NCI-H146 treated with DMSO at 0.1 percent for 48 hours (cell line): ENCODE data around the gene FILIP1.

Source experiments
- DNase-seq: peaks from one replicate; lab custom pipeline; 2025; ENCODE audit not compliant: unreplicated experiment; lab: John Stamatoyannopoulos, UW

The FILIP1 gene

GRCh38 chr6:75493400-75494064 is at the start of gene FILIP1:
TSS of gene FILIP1 (minus strand) at chr6:75493800. CDS start at chr6:75414972, 78,828 bp downstream.
- DNase-seq: no peak

GRCh38 chr6:75543311-75543710 is 49.7 kb upstream of the FILIP1 start:
- no peak for DNase-seq

DNA sequence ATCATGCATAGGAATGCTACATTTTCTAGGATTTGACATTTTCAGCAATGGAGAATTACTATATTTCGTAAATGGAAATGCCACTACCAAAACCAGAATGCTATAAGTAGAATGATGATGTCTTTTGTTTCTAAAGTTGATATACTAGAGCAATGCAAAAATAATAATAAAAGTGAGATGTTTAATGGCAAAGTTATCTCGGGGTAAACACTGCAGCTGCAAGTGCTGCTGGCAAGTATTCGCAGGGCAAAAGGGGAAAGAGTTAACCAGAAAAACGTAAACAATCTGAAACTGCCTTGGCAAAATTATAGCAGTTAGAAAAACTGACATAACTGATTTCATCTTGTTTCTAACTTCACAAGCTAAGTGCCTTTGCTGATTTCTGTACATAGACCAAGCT is 45.5 kb upstream of the FILIP1 start:
- no peak for DNase-seq

GRCh38 chr6:75532521-75532920 is 38.9 kb upstream of the FILIP1 start:
- no peak for DNase-seq

- DNase-seq: no peak
Observed at GRCh38 chr6:75531174-75531573, 37.6 kb upstream of the FILIP1 start.

DNA sequence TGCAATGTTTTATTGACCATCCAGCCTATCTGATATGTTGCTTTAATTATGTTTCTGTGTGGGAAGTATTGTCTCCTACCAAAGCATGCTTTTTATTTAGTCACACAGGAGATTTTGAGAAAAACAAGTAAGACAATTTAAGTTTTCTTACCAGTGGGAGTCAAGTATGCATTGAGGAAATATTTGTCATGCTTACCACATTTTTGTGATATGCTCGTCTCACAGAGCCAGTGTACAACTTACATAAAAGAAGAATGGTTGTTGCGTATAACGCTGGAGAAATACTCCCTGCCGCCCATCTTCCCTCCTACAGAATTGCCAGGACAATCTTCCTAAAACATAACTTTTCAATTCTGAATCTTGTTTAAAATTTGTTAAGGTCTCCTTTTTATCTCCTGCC is 37.1 kb upstream of the FILIP1 start:
- no peak for DNase-seq

GRCh38 chr6:75528423-75528822 is 34.8 kb upstream of the FILIP1 start:
- no peak for DNase-seq

DNA sequence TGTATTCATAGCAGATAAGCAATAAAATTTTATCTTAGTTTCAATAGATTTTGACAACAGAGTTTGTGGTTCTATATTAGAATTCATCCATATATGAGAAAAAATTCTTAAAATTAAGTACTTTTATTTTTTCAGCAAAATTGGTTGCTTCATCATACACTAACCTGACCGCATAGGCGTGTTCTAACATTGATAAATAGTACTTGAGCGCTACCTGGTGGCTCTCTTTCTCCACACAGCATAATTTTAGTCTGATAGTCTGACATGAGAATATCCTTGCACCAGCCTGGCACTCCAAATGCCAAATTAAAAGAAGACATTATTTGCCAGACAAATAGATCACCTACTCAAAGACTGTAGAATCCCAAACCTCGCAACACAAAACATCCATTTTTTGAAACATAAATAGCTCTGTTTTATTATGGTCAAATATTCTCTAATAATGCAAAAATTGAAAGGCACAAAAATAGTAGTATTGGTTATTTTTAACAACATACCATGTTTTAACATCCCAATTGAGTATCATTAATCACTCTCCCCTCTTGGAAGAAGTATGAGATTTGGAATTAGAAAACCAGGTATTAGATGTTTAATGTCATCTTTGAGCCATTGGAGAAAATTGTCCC is 33.0 kb upstream of the FILIP1 start:
- DNase-seq: peak; percentile 64

- DNase-seq: no peak
Observed at GRCh38 chr6:75525682-75526081, 32.1 kb upstream of the FILIP1 start.

GRCh38 chr6:75524322-75524972 is 30.8 kb upstream of the FILIP1 start:
- no peak for DNase-seq

GRCh38 chr6:75516757-75517156 is 23.2 kb upstream of the FILIP1 start:
- no peak for DNase-seq

- DNase-seq: no peak
Observed at GRCh38 chr6:75512591-75512990, 19.0 kb upstream of the FILIP1 start.

GRCh38 chr6:75505424-75505823 is 11.8 kb upstream of the FILIP1 start:
- no peak for DNase-seq

DNA sequence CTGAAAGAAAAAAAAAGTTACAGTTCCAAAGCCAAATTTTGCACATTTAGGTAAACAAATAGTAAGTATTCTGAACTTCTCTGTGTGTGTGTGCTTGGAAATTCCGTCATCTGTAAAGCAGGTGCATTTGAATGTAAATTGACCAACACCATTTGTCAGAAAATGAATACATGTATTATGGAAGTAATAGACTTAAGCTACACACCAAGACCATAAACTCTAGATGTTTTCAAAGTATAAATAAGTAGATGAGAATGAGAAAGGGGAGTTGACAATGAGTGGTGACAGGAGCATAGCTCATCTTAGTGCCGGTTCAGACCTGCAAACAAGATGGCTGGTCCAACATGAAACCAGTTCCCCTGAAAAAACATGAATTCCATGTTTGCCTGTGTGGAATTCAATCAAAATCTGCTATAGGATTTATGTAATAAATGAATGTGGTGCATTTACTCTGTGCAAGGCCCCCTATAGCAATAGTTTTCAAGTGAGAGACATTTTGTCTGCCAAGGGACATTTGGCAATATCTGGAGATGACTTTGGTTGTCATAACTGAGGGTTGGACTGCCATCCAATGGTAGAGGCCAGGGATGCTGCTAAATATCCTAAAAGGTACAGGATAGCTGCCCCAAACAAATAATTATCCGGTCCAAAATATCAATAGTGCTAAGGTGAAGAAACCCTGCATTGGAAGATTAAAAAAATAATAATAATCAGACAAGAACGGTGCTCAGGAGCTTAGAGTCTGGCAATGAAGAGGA is 11.0 kb upstream of the FILIP1 start:
- DNase-seq: no peak

- DNase-seq: no peak
Observed at GRCh38 chr6:75503291-75503690, 9.7 kb upstream of the FILIP1 start.

DNA sequence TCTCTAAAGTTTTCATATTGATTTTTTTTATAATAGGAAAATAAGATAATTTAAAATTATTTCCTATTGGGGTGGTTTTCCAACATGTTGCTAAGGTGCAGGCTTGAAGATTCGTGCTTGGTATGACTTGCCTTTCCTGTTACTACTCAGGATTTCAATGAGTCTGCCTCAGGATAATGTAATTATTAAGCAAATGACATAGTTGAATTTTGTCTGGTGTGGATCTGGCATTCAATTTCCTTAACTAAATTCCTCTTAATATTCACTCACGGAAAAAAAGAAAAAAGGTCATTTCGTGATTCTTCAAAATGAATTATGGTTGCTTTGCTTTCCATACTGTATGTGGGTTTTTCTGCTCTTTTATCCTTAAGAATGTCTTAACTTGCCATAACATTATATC is 9.3 kb upstream of the FILIP1 start:
- DNase-seq: no peak

DNA sequence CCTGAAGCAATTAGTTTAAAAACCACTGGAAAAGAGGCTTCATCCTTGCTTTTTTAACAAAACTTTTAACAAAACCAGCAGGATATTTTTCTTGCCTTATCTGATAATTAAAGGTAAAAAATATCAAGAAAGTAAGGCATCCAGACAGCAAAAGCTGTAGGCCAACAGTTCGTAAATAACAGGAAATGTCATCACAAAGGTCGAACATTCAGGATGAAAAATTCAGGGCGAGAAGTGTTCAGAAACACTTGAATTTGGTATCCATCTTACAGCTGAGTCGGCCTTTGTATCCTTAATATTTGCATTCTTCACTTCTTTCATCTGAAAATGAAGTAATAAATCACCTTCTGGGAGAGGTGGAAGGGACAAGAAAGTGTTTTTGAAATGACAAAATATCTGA is 8.2 kb upstream of the FILIP1 start:
- DNase-seq: no peak

- no peak for DNase-seq
Observed at GRCh38 chr6:75499640-75500039, 6.0 kb upstream of the FILIP1 start.

DNA sequence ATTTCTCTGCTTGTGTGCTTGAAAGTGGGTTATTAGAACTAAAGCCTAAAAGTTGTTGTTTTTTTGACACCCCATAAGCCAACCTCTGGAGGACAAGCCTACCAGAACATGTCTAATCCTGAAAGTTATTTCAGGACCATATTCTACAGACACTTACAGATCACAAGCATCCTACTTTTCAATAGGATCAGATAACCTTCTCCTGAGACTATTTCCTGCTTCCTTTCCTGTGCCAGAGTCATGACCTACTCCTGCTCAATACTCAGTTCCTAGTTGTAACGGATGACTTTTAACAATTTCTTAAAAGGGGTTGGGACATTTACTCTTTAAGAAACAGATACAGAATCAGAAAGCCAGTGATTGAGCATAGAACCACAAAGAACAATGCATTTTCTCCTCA is 5.3 kb upstream of the FILIP1 start:
- DNase-seq: no peak

DNA sequence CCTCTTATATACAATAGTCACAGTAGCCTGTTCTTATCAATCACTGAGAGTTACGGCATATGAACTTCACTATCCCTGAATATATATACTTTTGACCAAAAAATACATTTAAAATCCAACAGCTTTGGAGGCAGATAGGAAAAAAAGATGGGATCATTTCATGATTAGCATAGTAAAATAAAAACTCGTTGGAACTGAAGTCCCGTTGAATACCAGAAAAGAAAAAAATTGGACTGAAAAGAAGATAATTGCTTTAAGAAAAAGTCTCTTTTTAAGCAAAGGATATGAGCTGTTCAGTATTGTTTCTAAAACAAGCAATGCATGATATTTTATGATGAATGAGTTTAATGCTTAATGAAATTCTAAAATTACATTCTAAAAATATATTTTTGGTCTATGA is 4.4 kb upstream of the FILIP1 start:
- DNase-seq: no peak

DNA sequence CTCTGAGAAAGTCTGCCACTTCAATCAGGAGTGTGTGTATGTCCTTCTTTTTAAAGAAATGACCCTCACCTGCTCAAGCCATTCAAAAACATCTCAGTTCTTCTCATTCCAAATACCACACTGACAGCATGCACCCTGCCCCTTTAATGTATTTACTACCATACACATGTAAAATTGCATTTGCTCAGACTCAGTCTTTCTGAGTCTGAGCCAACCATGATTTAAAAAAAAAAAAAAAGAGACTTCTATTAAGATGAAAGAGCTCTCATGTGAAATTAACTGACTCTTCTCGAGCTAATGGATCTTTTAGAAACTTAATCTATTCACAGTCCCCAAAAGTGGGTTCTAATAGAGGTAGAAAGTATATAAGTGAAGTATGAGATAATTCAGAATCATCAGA is 1.4 kb upstream of the FILIP1 start:
- DNase-seq: no peak

- no peak for DNase-seq
Observed at GRCh38 chr6:75494290-75494689, 690 bp upstream of the FILIP1 start.
